ENCODE measurements around the gene STK16.

Gene STK16

GRCh38 chr2:219289195-219289536, 43.9 kb downstream of the STK16 start:
- no peak overlapping the region for H2AK5ac ChIP-seq (ENCODE audit: low read length)
- no peaks in the 10 kb centered on the region for H3K79me2 ChIP-seq (ENCODE audit: control insufficient read depth, insufficient read depth, low read length)
- no CpG with 5 or more reads among the region's 6 CpGs for WGBS (ENCODE audit: extremely low coverage, insufficient coverage, low lambda C conversion rate)
- no peak overlapping the region for H3K9ac ChIP-seq (ENCODE audit: low read length)
- no peak overlapping the region for H3K56ac ChIP-seq (ENCODE audit: low read length)
- no peak for DNase-seq
- H3K4me3 ChIP-seq (ENCODE audit: low read length), result no peak overlapping the region
- H2BK120ac ChIP-seq (ENCODE audit: low read depth, low read length), result no peak overlapping the region
- H2BK5ac ChIP-seq (ENCODE audit: low read length), result no peak overlapping the region
- H3K27me3 ChIP-seq (ENCODE audit: insufficient read depth, low read length, poor library complexity), result no peaks in the 10 kb centered on the region
- no peak overlapping the region for H3K27ac ChIP-seq (ENCODE audit: low read depth, low read length)
- no peak overlapping the region for H3K18ac ChIP-seq (ENCODE audit: low read length)
- no peak overlapping the region for H3K4ac ChIP-seq (ENCODE audit: low read depth, low read length)
- no peaks in the 10 kb centered on the region for H3K36me3 ChIP-seq (ENCODE audit: control insufficient read depth, insufficient read depth, low read length)
- no peak overlapping the region for H3K4me2 ChIP-seq (ENCODE audit: low read length)
- no peak overlapping the region for H2BK15ac ChIP-seq (replicated peaks; ENCODE audit: low read depth)
- no peak overlapping the region for H4K5ac ChIP-seq (ENCODE audit: low read length)
- H3K4me1 ChIP-seq (ENCODE audit: control insufficient read depth, low read depth, low read length), result peaks cover 2% of the 10 kb centered on the region
- H3K79me1 ChIP-seq (ENCODE audit: low read length), result no peaks in the 10 kb centered on the region
- H4K8ac ChIP-seq (ENCODE audit: low read depth, low read length), result no peak overlapping the region
- H3K23ac ChIP-seq (ENCODE audit: low read length), result no peak overlapping the region

GRCh38 chr2:219289537-219290361, 44.5 kb downstream of the STK16 start:
- Histone ChIP-seq H3K4me1 (ENCODE audit: control insufficient read depth, low read depth, low read length) (peaks cover 2% of the 10 kb centered on the region), H2BK15ac (replicated peaks; ENCODE audit: low read depth) (no peak overlapping the region), H2BK120ac (ENCODE audit: low read depth, low read length) (no peak overlapping the region), H3K27me3 (ENCODE audit: insufficient read depth, low read length, poor library complexity) (no peaks in the 10 kb centered on the region), H3K23ac (ENCODE audit: low read length) (no peak overlapping the region), H3K36me3 (ENCODE audit: control insufficient read depth, insufficient read depth, low read length) (no peaks in the 10 kb centered on the region), H4K8ac (ENCODE audit: low read depth, low read length) (no peak overlapping the region), H3K4me3 (ENCODE audit: low read length) (no peak overlapping the region), H3K79me1 (ENCODE audit: low read length) (no peaks in the 10 kb centered on the region), H3K9ac (ENCODE audit: low read length) (no peak overlapping the region), H3K27ac (ENCODE audit: low read depth, low read length) (no peak overlapping the region), H2BK5ac (ENCODE audit: low read length) (no peak overlapping the region), H3K18ac (ENCODE audit: low read length) (no peak overlapping the region), H3K56ac (ENCODE audit: low read length) (no peak overlapping the region), H3K4ac (ENCODE audit: low read depth, low read length) (no peak overlapping the region), H4K5ac (ENCODE audit: low read length) (no peak overlapping the region), H3K79me2 (ENCODE audit: control insufficient read depth, insufficient read depth, low read length) (no peaks in the 10 kb centered on the region), H3K4me2 (ENCODE audit: low read length) (no peak overlapping the region), H2AK5ac (ENCODE audit: low read length) (no peak overlapping the region)
- no peak for DNase-seq
- WGBS (ENCODE audit: extremely low coverage, insufficient coverage, low lambda C conversion rate), result no CpG with 5 or more reads among the region's 16 CpGs

- Histone ChIP-seq H3K23ac (ENCODE audit: low read length) (no peak overlapping the region), H3K4ac (ENCODE audit: low read depth, low read length) (no peak overlapping the region), H2BK15ac (replicated peaks; ENCODE audit: low read depth) (no peak overlapping the region), H2BK5ac (ENCODE audit: low read length) (no peak overlapping the region), H2AK5ac (ENCODE audit: low read length) (no peak overlapping the region), H4K5ac (ENCODE audit: low read length) (no peak overlapping the region), H3K18ac (ENCODE audit: low read length) (no peak overlapping the region), H3K9ac (ENCODE audit: low read length) (no peak overlapping the region), H3K36me3 (ENCODE audit: control insufficient read depth, insufficient read depth, low read length) (no peaks in the 10 kb centered on the region), H3K4me1 (ENCODE audit: control insufficient read depth, low read depth, low read length) (peaks cover 2% of the 10 kb centered on the region), H3K79me2 (ENCODE audit: control insufficient read depth, insufficient read depth, low read length) (no peaks in the 10 kb centered on the region), H3K4me2 (ENCODE audit: low read length) (no peak overlapping the region), H3K56ac (ENCODE audit: low read length) (no peak overlapping the region), H3K27me3 (ENCODE audit: insufficient read depth, low read length, poor library complexity) (no peaks in the 10 kb centered on the region), H4K8ac (ENCODE audit: low read depth, low read length) (no peak overlapping the region), H2BK120ac (ENCODE audit: low read depth, low read length) (no peak overlapping the region), H3K79me1 (ENCODE audit: low read length) (no peaks in the 10 kb centered on the region), H3K4me3 (ENCODE audit: low read length) (no peak overlapping the region), H3K27ac (ENCODE audit: low read depth, low read length) (no peak overlapping the region)
- DNase-seq, result no peak
- no CpG with 5 or more reads among the region's 16 CpGs for WGBS (ENCODE audit: extremely low coverage, insufficient coverage, low lambda C conversion rate)
Observed at GRCh38 chr2:219290381-219291171, 45.3 kb downstream of the STK16 start.

DNA sequence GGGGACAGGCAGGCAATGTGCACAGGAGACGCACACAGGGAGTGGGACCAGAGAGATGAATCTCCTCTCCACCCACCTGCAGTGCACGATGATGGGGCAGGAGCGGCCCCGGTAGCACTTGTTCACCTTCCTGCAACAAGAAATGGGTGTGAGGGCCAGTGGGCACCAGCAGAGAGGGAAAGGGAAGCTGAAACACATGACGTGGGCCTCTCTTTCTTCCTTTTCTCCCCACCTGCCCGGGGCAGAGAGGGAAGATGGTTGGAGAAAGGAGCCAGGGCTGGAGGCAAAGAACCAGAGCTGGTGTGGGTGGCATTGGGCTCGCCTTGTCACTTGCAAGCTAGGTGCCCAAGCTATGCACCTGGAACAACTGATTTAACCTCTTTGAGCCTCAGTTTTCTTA, 46.1 kb downstream of the STK16 start:
- Histone ChIP-seq H3K79me2 (ENCODE audit: control insufficient read depth, insufficient read depth, low read length) (no peaks in the 10 kb centered on the region), H2AK5ac (ENCODE audit: low read length) (no peak overlapping the region), H3K9ac (ENCODE audit: low read length) (no peak overlapping the region), H2BK5ac (ENCODE audit: low read length) (no peak overlapping the region), H3K27ac (ENCODE audit: low read depth, low read length) (no peak overlapping the region), H2BK120ac (ENCODE audit: low read depth, low read length) (no peak overlapping the region), H4K5ac (ENCODE audit: low read length) (no peak overlapping the region), H3K79me1 (ENCODE audit: low read length) (no peaks in the 10 kb centered on the region), H3K4me1 (ENCODE audit: control insufficient read depth, low read depth, low read length) (no peaks in the 10 kb centered on the region), H3K23ac (ENCODE audit: low read length) (no peak overlapping the region), H3K18ac (ENCODE audit: low read length) (no peak overlapping the region), H3K36me3 (ENCODE audit: control insufficient read depth, insufficient read depth, low read length) (no peaks in the 10 kb centered on the region), H4K8ac (ENCODE audit: low read depth, low read length) (no peak overlapping the region), H2BK15ac (replicated peaks; ENCODE audit: low read depth) (no peak overlapping the region), H3K27me3 (ENCODE audit: insufficient read depth, low read length, poor library complexity) (no peaks in the 10 kb centered on the region), H3K56ac (ENCODE audit: low read length) (no peak overlapping the region), H3K4me3 (ENCODE audit: low read length) (no peak overlapping the region), H3K4ac (ENCODE audit: low read depth, low read length) (no peak overlapping the region), H3K4me2 (ENCODE audit: low read length) (no peak overlapping the region)
- DNase-seq, result no peak
- no CpG with 5 or more reads among the region's 7 CpGs for WGBS (ENCODE audit: extremely low coverage, insufficient coverage, low lambda C conversion rate)

- H3K36me3 ChIP-seq (ENCODE audit: control insufficient read depth, insufficient read depth, low read length), result no peaks in the 10 kb centered on the region
- H3K9ac ChIP-seq (ENCODE audit: low read length), result no peak overlapping the region
- no peak overlapping the region for H2AK5ac ChIP-seq (ENCODE audit: low read length)
- H3K4ac ChIP-seq (ENCODE audit: low read depth, low read length), result no peak overlapping the region
- H2BK120ac ChIP-seq (ENCODE audit: low read depth, low read length), result no peak overlapping the region
- no peaks in the 10 kb centered on the region for H3K27me3 ChIP-seq (ENCODE audit: insufficient read depth, low read length, poor library complexity)
- H3K79me1 ChIP-seq (ENCODE audit: low read length), result no peaks in the 10 kb centered on the region
- no peak overlapping the region for H2BK15ac ChIP-seq (replicated peaks; ENCODE audit: low read depth)
- H3K27ac ChIP-seq (ENCODE audit: low read depth, low read length), result no peak overlapping the region
- no peaks in the 10 kb centered on the region for H3K79me2 ChIP-seq (ENCODE audit: control insufficient read depth, insufficient read depth, low read length)
- no peaks in the 10 kb centered on the region for H3K4me1 ChIP-seq (ENCODE audit: control insufficient read depth, low read depth, low read length)
- no CpG with 5 or more reads among the region's 4 CpGs for WGBS (ENCODE audit: extremely low coverage, insufficient coverage, low lambda C conversion rate)
- H3K4me3 ChIP-seq (ENCODE audit: low read length), result no peak overlapping the region
- H4K5ac ChIP-seq (ENCODE audit: low read length), result no peak overlapping the region
- H3K4me2 ChIP-seq (ENCODE audit: low read length), result no peak overlapping the region
- no peak for DNase-seq
- no peak overlapping the region for H4K8ac ChIP-seq (ENCODE audit: low read depth, low read length)
- no peak overlapping the region for H3K23ac ChIP-seq (ENCODE audit: low read length)
- H3K18ac ChIP-seq (ENCODE audit: low read length), result no peak overlapping the region
- no peak overlapping the region for H3K56ac ChIP-seq (ENCODE audit: low read length)
- H2BK5ac ChIP-seq (ENCODE audit: low read length), result no peak overlapping the region
Observed at GRCh38 chr2:219291910-219292490, 46.7 kb downstream of the STK16 start.

Measured in mesendoderm (in vitro differentiated cells).